Muscle of leg (tissue), 11 donors: Measurements from ENCODE around the gene TBX1. TPM values are rescaled to one million over a fixed set of nuclear protein-coding genes. Genes with fewer than 3 reads are reported as not detected.
A peak's percentile ranks its signal among the peaks of the same experiment; 100 is the strongest.

Experiments
- DNase-seq: peaks from one replicate; pipeline ENCODE4 v3.0.0; 2013
- H3K27ac ChIP-seq: one replicate; pipeline ENCODE4 v1.5.1; 2013; ENCODE audit warnings: mild to moderate bottlenecking, low read length, control low read depth
- H3K27me3 ChIP-seq: one replicate; pipeline ENCODE4 v1.6.1; 2013; ENCODE audit warnings: low read length; ENCODE audit not compliant: control insufficient read depth, insufficient read depth
- H3K36me3 ChIP-seq: one replicate; pipeline ENCODE4 v1.6.1; 2013; ENCODE audit warnings: low read length; ENCODE audit not compliant: control insufficient read depth, insufficient read depth
- H3K4me1 ChIP-seq: one replicate; pipeline ENCODE4 v1.6.1; 2013; ENCODE audit warnings: low read length; ENCODE audit not compliant: control insufficient read depth, insufficient read depth
- H3K4me3 ChIP-seq: one replicate; pipeline ENCODE4 v1.5.1; 2013; ENCODE audit warnings: low read length, control low read depth
- H3K9me3 ChIP-seq: replicated peaks from 2 replicates; pipeline ENCODE4 v1.6.1; 2013; ENCODE audit warnings: low read depth, low read length; ENCODE audit not compliant: control insufficient read depth
- WGBS: methylation state at CpG from one replicate; pipeline ENCODE4 v1.1.5; 2013; ENCODE audit warnings: missing lambda C conversion rate; ENCODE audit not compliant: insufficient coverage; 5-methylcytosine and 5-hydroxymethylcytosine counted together
- polyA plus RNA-seq, 8 donors: library from polyadenylated mRNA; unstranded; fragments of 120-200 nt; gene quantifications; one replicate each; pipeline versions ENCODE4 v1.2.1 to v1.2.3, GENCODE V29; 2013; ENCODE audit warnings: inconsistent platforms in 1 of 8, low replicate concordance in 1 of 8; ENCODE audit not compliant: insufficient read length in 8 of 8, insufficient read depth in 1 of 8
- total RNA-seq: library from RNA; stranded (reverse); fragments of 120-200 nt; gene quantifications from one replicate; pipeline ENCODE4 v1.2.4, GENCODE V29; 2013

Gene TBX1
- total and polyA plus RNA-seq, 9 donors = 7.2 to 50.3 (median 11.9) TPM

- H3K27me3 ChIP-seq = peaks cover 27% of the 10 kb centered on the region
- DNase-seq = peak; percentile 41
These were observed 43.4 kb upstream of the TBX1 start for GRCh38 chr22:19717181-19717580.

GRCh38 chr22:19717691-19718455 is 42.7 kb upstream of the TBX1 start:
- peaks cover 73% of the 10 kb centered on the region for H3K4me1 ChIP-seq

More at GRCh38 chr22:19717181-19717580, 43.4 kb upstream of the TBX1 start:
- Histone ChIP-seq H3K36me3 (peaks cover 30% of the 10 kb centered on the region), H3K9me3 (no peaks in the 10 kb centered on the region), H3K4me1 (peaks cover 67% of the 10 kb centered on the region), H3K4me3 (peak overlapping the region; percentile 33), H3K27ac (no peak overlapping the region)
- 77% methylated on average over 7 of the region's 9 CpGs for WGBS

GRCh38 chr22:19718456-19719049 is 42.0 kb upstream of the TBX1 start:
- DNase-seq = no peak
- Histone ChIP-seq H3K4me1 (peaks cover 80% of the 10 kb centered on the region), H3K4me3 (peak overlapping the region; percentile 52), H3K27me3 (peaks cover 39% of the 10 kb centered on the region), H3K36me3 (peaks cover 38% of the 10 kb centered on the region), H3K9me3 (no peaks in the 10 kb centered on the region), H3K27ac (peak overlapping the region; percentile 59)
- WGBS = 1% methylated on average over 70 of the region's 70 CpGs

More at GRCh38 chr22:19717691-19718455, 42.7 kb upstream of the TBX1 start:
- DNase-seq = peak; percentile 86
- H3K9me3 ChIP-seq = no peaks in the 10 kb centered on the region
- H3K27ac ChIP-seq = no peak overlapping the region
- 4% methylated on average over 83 of the region's 96 CpGs for WGBS
- peaks cover 32% of the 10 kb centered on the region for H3K27me3 ChIP-seq
- peaks cover 37% of the 10 kb centered on the region for H3K36me3 ChIP-seq
- peak overlapping the region; percentile 52 for H3K4me3 ChIP-seq

GRCh38 chr22:19719050-19719482 is 41.5 kb upstream of the TBX1 start:
- H3K36me3 ChIP-seq = peaks cover 38% of the 10 kb centered on the region
- H3K4me3 ChIP-seq = peak overlapping the region; percentile 52
- H3K27ac ChIP-seq = peak overlapping the region; percentile 37
- peaks cover 78% of the 10 kb centered on the region for H3K4me1 ChIP-seq
- DNase-seq = peak; percentile 60
- 6% methylated on average over 27 of the region's 31 CpGs for WGBS
- H3K9me3 ChIP-seq = no peaks in the 10 kb centered on the region
- peaks cover 40% of the 10 kb centered on the region for H3K27me3 ChIP-seq

GRCh38 chr22:19719488-19720021 is 41.0 kb upstream of the TBX1 start:
- H3K27ac ChIP-seq = peak overlapping the region; percentile 37
- peaks cover 38% of the 10 kb centered on the region for H3K36me3 ChIP-seq
- peaks cover 43% of the 10 kb centered on the region for H3K27me3 ChIP-seq
- peak overlapping the region; percentile 52 for H3K4me3 ChIP-seq
- WGBS = 88% methylated on average over 7 of the region's 12 CpGs
- peaks cover 80% of the 10 kb centered on the region for H3K4me1 ChIP-seq
- no peaks in the 10 kb centered on the region for H3K9me3 ChIP-seq
- DNase-seq = peak; percentile 31

GRCh38 chr22:19720150-19720827 is 40.3 kb upstream of the TBX1 start:
- Histone ChIP-seq H3K36me3 (peaks cover 38% of the 10 kb centered on the region), H3K27me3 (peaks cover 50% of the 10 kb centered on the region), H3K9me3 (no peaks in the 10 kb centered on the region), H3K4me3 (no peak overlapping the region), H3K27ac (no peak overlapping the region), H3K4me1 (peaks cover 74% of the 10 kb centered on the region)
- WGBS = 79% methylated on average over 22 of the region's 26 CpGs
- DNase-seq = no peak

- peaks cover 67% of the 10 kb centered on the region for H3K4me1 ChIP-seq
- H3K27ac ChIP-seq = no peak overlapping the region
- H3K4me3 ChIP-seq = no peak overlapping the region
- no peaks in the 10 kb centered on the region for H3K9me3 ChIP-seq
- peaks cover 57% of the 10 kb centered on the region for H3K27me3 ChIP-seq
- DNase-seq = no peak
- 100% methylated on average over 1 of the region's 2 CpGs for WGBS
- peaks cover 38% of the 10 kb centered on the region for H3K36me3 ChIP-seq
These were observed 39.6 kb upstream of the TBX1 start for GRCh38 chr22:19720999-19721329.

GRCh38 chr22:19721330-19722177 is 39.0 kb upstream of the TBX1 start:
- Histone ChIP-seq H3K36me3 (peaks cover 38% of the 10 kb centered on the region), H3K4me3 (no peak overlapping the region), H3K27ac (no peak overlapping the region), H3K4me1 (peaks cover 61% of the 10 kb centered on the region), H3K27me3 (peaks cover 58% of the 10 kb centered on the region), H3K9me3 (no peaks in the 10 kb centered on the region)
- DNase-seq = no peak
- WGBS = 65% methylated on average over 27 of the region's 44 CpGs

GRCh38 chr22:19722178-19722981 is 38.2 kb upstream of the TBX1 start:
- Histone ChIP-seq H3K27me3 (peaks cover 61% of the 10 kb centered on the region), H3K9me3 (no peaks in the 10 kb centered on the region), H3K27ac (no peak overlapping the region), H3K4me1 (peaks cover 53% of the 10 kb centered on the region), H3K4me3 (no peak overlapping the region), H3K36me3 (peaks cover 38% of the 10 kb centered on the region)
- 59% methylated on average over 33 of the region's 60 CpGs for WGBS
- no peak for DNase-seq
